NCI-H345 treated with DMSO at 0.1 percent for 48 hours (cell line): ENCODE results near the gene ELAC2.
"Not testable (repeated sequence)": the region's sequence is repeated elsewhere in the genome, so short reads cannot be mapped to it uniquely, and the experiment has no call there.

Experiments used
- DNase-seq: peaks from one replicate; lab custom pipeline; 2025; ENCODE audit not compliant: unreplicated experiment; lab: John Stamatoyannopoulos, UW

ELAC2 gene

GRCh38 chr17:12993631-12994030 is 24.2 kb downstream of the ELAC2 start:
- no peak for DNase-seq

GRCh38 chr17:12992676-12993075 is 25.2 kb downstream of the ELAC2 start:
- DNase-seq: no peak

GRCh38 chr17:12990926-12991325 is 26.9 kb downstream of the ELAC2 start:
- no peak for DNase-seq

GRCh38 chr17:12990041-12990808 is 27.6 kb downstream of the ELAC2 start:
- no peak for DNase-seq

- DNase-seq: no peak
Observed at GRCh38 chr17:12987120-12987519, 30.7 kb downstream of the ELAC2 start.

GRCh38 chr17:12985431-12986293 is 32.2 kb downstream of the ELAC2 start:
- DNase-seq: no peak

GRCh38 chr17:12983991-12984884 is 33.6 kb downstream of the ELAC2 start:
- DNase-seq: no peak

GRCh38 chr17:12982224-12982623 is 35.6 kb downstream of the ELAC2 start:
- DNase-seq: no peak

GRCh38 chr17:12979826-12980500 is 37.9 kb downstream of the ELAC2 start:
- DNase-seq: no peak

- no peak for DNase-seq
Observed at GRCh38 chr17:12979246-12979645, 38.6 kb downstream of the ELAC2 start.

GRCh38 chr17:12978787-12979186 is 39.0 kb downstream of the ELAC2 start:
- DNase-seq: not testable (repeated sequence)

GRCh38 chr17:12977008-12977751 is 40.6 kb downstream of the ELAC2 start:
- DNase-seq: no peak

GRCh38 chr17:12974005-12974531 is 43.8 kb downstream of the ELAC2 start:
- no peak for DNase-seq

GRCh38 chr17:12973496-12974004 is 44.3 kb downstream of the ELAC2 start:
- DNase-seq: no peak

GRCh38 chr17:12967962-12968361 is 49.9 kb downstream of the ELAC2 start:
- no peak for DNase-seq

- DNase-seq: no peak
Observed at GRCh38 chr17:12966413-12966812, 51.4 kb downstream of the ELAC2 start.

GRCh38 chr17:12965988-12966387 is 51.8 kb downstream of the ELAC2 start:
- DNase-seq: no peak

GRCh38 chr17:12964840-12965239 is 53.0 kb downstream of the ELAC2 start:
- DNase-seq: no peak

- no peak for DNase-seq
Observed at GRCh38 chr17:12964162-12964561, 53.7 kb downstream of the ELAC2 start.
